A549 (cell line): Measurements from ENCODE around the gene NDUFAF5. TPM values are rescaled to one million over a fixed set of nuclear protein-coding genes. Genes with fewer than 3 reads are reported as not detected.
A peak's percentile ranks its signal among the peaks of the same experiment; 100 is the strongest.

Experiments used
- ATAC-seq, 2 experiments: fragments of 200-7000 bp in 1 of 2; fragments of >200 bp in 1 of 2; cut with Nextera tagmentation in 1 of 2; cut with Tn5 transposase in 1 of 2; 3 replicates each; pipeline versions ENCODE4 v1.8.0 to v1.9.1; 2018 to 2020; ENCODE audit warnings: mild to moderate bottlenecking in 1 of 2, moderate library complexity in 1 of 2
- CTCF ChIA-PET: fragments of 300-600 bp; sonication (Branson Sonifier 250); formaldehyde crosslinking; extraction: SDS; loops from one replicate; lab custom pipeline; 2021; ENCODE audit warnings: antibody characterized with exemption, inconsistent platforms; lab: Yijun Ruan, JAX
- POLR2A ChIA-PET: fragments of 350-600 bp; formaldehyde crosslinking; extraction: SDS; loops from one replicate; lab custom pipeline; 2021; ENCODE audit warnings: antibody characterized with exemption, inconsistent platforms; lab: Yijun Ruan, JAX
- DNase-seq, 2 experiments: peaks; one replicate each; pipeline versions ENCODE4 v3.0.0 to v3.0.0-alpha.2; 2011 to 2016; ENCODE audit warnings: low read depth in 1 of 2, low spot score in 1 of 2
- FAIRE-seq: peaks from 2 replicates; lab custom pipeline; 2011; peaks lifted over from hg19 to GRCh38; lab: Jason Lieb, UNC
- H3K27ac ChIP-seq, 2 experiments: fragments of >200 bp; sonication (Bioruptor Twin); formaldehyde crosslinking; 3 replicates each; pipeline ENCODE4 v1.5.1; 2016 to 2017
- H3K4me1 ChIP-seq: fragments of >200 bp; sonication (Bioruptor Twin); formaldehyde crosslinking; 3 replicates; pipeline ENCODE4 v1.6.1; 2016
- H3K4me2 ChIP-seq: fragments of >200 bp; sonication (Bioruptor Twin); formaldehyde crosslinking; 3 replicates; pipeline ENCODE4 v1.6.1; 2016
- H3K4me3 ChIP-seq: fragments of >200 bp; sonication (Bioruptor Twin); formaldehyde crosslinking; 3 replicates; pipeline ENCODE4 v1.5.1; 2016
- H3K9me3 ChIP-seq: fragments of >200 bp; sonication (Bioruptor Twin); formaldehyde crosslinking; 3 replicates; pipeline ENCODE4 v1.6.1; 2016
- BHLHE40 ChIP-seq: IDR thresholded peaks from 2 replicates; pipeline ENCODE4 v1.6.1; 2012; ENCODE audit warnings: low read depth, low read length, inconsistent platforms
- CBX8 ChIP-seq: fragments of 200-600 bp; sonication (generic); IDR thresholded peaks from 2 replicates; pipeline ENCODE4 v1.6.1; 2016
- CEBPB ChIP-seq, 2 experiments: fragments of >200 bp in 1 of 2; sonication (Bioruptor Twin) in 1 of 2; formaldehyde crosslinking in 1 of 2; IDR thresholded peaks; 2 replicates each; pipeline ENCODE4 v1.6.1; 2012 to 2016
- CHD2 ChIP-seq: fragments of 150-350 bp; IDR thresholded peaks from 2 replicates; pipeline ENCODE4 v1.6.1; 2014; ENCODE audit warnings: low read length; ENCODE audit not compliant: partially characterized antibody
- CHD4 ChIP-seq: fragments of 200-600 bp; sonication (generic); IDR thresholded peaks from 2 replicates; pipeline ENCODE4 v1.6.1; 2016; ENCODE audit warnings: antibody characterized with exemption, mild to moderate bottlenecking, borderline replicate concordance
- EHF ChIP-seq: fragments of 250-450 bp; sonication (Bioruptor Pico); IDR thresholded peaks from 2 replicates; pipeline ENCODE4 v1.5.0; 2020; ENCODE audit warnings: mild to moderate bottlenecking
- EHMT2 ChIP-seq: fragments of 200-600 bp; sonication (generic); IDR thresholded peaks from 2 replicates; pipeline ENCODE4 v1.6.1; 2016; ENCODE audit warnings: antibody characterized with exemption, low read depth, mild to moderate bottlenecking, moderate library complexity
- EP300 ChIP-seq, 2 experiments: fragments of >200 bp; sonication (Bioruptor Twin); formaldehyde crosslinking; IDR thresholded peaks; 2 replicates in 1 of 2; 3 replicates in 1 of 2; pipeline ENCODE4 v1.6.1; 2016 to 2017
- FOXS1 ChIP-seq: fragments of 250-450 bp; sonication (Bioruptor Pico); IDR thresholded peaks from 2 replicates; pipeline ENCODE4 v1.5.0; 2020; ENCODE audit warnings: mild to moderate bottlenecking, moderate library complexity
- GATA3 ChIP-seq: IDR thresholded peaks from 2 replicates; pipeline ENCODE4 v1.6.1; 2012; ENCODE audit warnings: borderline replicate concordance
- HDAC2 ChIP-seq: fragments of 200-600 bp; sonication (generic); IDR thresholded peaks from 2 replicates; pipeline ENCODE4 v1.6.1; 2016
- HOXB13 ChIP-seq: fragments of 250-450 bp; sonication (Bioruptor Pico); IDR thresholded peaks from 2 replicates; pipeline ENCODE4 v1.5.0; 2020; ENCODE audit warnings: low read depth, mild to moderate bottlenecking, moderate library complexity
- HOXB5 ChIP-seq: fragments of 250-450 bp; sonication (Bioruptor Pico); IDR thresholded peaks from 2 replicates; pipeline ENCODE4 v1.5.0; 2020; ENCODE audit warnings: mild to moderate bottlenecking, moderate library complexity
- JUN ChIP-seq, 2 experiments: fragments of >200 bp; sonication (Bioruptor Twin); formaldehyde crosslinking; IDR thresholded peaks; 2 replicates in 1 of 2; 3 replicates in 1 of 2; pipeline ENCODE4 v1.6.1; 2016 to 2017
- JUNB ChIP-seq: fragments of >200 bp; sonication (Bioruptor Twin); formaldehyde crosslinking; IDR thresholded peaks from 2 replicates; pipeline ENCODE4 v1.6.1; 2016
- KDM1A ChIP-seq: fragments of 200-600 bp; sonication (generic); IDR thresholded peaks from 2 replicates; pipeline ENCODE4 v1.6.1; 2016; ENCODE audit warnings: low read depth, mild to moderate bottlenecking
- MYC ChIP-seq: IDR thresholded peaks from 2 replicates; pipeline ENCODE4 v1.6.1; 2012; ENCODE audit warnings: mild to moderate bottlenecking, inconsistent platforms, low read length, improper control_type of control experiment, borderline replicate concordance
- NPAS2 ChIP-seq: fragments of 250-450 bp; sonication (Bioruptor Pico); IDR thresholded peaks from 2 replicates; pipeline ENCODE4 v1.8.0; 2022; ENCODE audit warnings: mild to moderate bottlenecking, moderate library complexity, borderline replicate concordance
- PHF8 ChIP-seq: fragments of 200-600 bp; sonication (generic); IDR thresholded peaks from 2 replicates; pipeline ENCODE4 v1.6.1; 2016; ENCODE audit warnings: low read depth, mild to moderate bottlenecking, antibody characterized with exemption, moderate library complexity, borderline replicate concordance
- POLR2A ChIP-seq: IDR thresholded peaks from 2 replicates; pipeline ENCODE4 v1.6.1; 2012; ENCODE audit warnings: mild to moderate bottlenecking, low read length
- RFX5 ChIP-seq: fragments of 450-650 bp; IDR thresholded peaks from 2 replicates; pipeline ENCODE4 v1.7.1; 2014; ENCODE audit warnings: antibody characterized with exemption, mild to moderate bottlenecking, moderate library complexity
- RNF2 ChIP-seq: fragments of 200-600 bp; sonication (generic); IDR thresholded peaks from 2 replicates; pipeline ENCODE4 v1.6.1; 2016; ENCODE audit warnings: low read depth, mild to moderate bottlenecking, antibody characterized with exemption, moderate library complexity, borderline replicate concordance
- SMC3 ChIP-seq: fragments of >200 bp; sonication (Bioruptor Twin); formaldehyde crosslinking; IDR thresholded peaks from 3 replicates; pipeline ENCODE4 v1.6.1; 2018; ENCODE audit warnings: inconsistent platforms
- SREBF2 ChIP-seq: fragments of 450-650 bp; IDR thresholded peaks from 2 replicates; pipeline ENCODE4 v1.6.1; 2014; ENCODE audit warnings: mild to moderate bottlenecking, moderate library complexity
- TFCP2L1 ChIP-seq: fragments of 250-450 bp; sonication (Bioruptor Pico); IDR thresholded peaks from 2 replicates; pipeline ENCODE4 v1.5.0; 2021; ENCODE audit warnings: mild to moderate bottlenecking
- TP53 ChIP-seq: fragments of 250-450 bp; sonication (Bioruptor Pico); IDR thresholded peaks from 2 replicates; pipeline ENCODE4 v1.5.0; 2021; ENCODE audit warnings: mild to moderate bottlenecking, moderate library complexity
- ZFP36 ChIP-seq: fragments of 450-650 bp; IDR thresholded peaks from 2 replicates; pipeline ENCODE4 v1.6.1; 2014; ENCODE audit warnings: borderline replicate concordance; ENCODE audit not compliant: partially characterized antibody
- ZNF302 ChIP-seq: fragments of 250-450 bp; sonication (Bioruptor Pico); IDR thresholded peaks from 2 replicates; pipeline ENCODE4 v1.9.0; 2021; ENCODE audit warnings: inconsistent platforms, mild to moderate bottlenecking, moderate library complexity
- WGBS: methylation state at CpG from one replicate; pipeline ENCODE4 v1.1.6; 2017; ENCODE audit errors: missing lambda C conversion rate; 5-methylcytosine and 5-hydroxymethylcytosine counted together
- polyA plus RNA-seq, 4 experiments: library from polyadenylated mRNA; depleted of rRNA in 3 of 4; stranded (reverse); fragments of >200 nt; fragmentation: RNase III in 1 of 4; extraction: RNeasy Plus Mini Kit Qiagen cat#74134 plus additional on column Dnase treatment in 1 of 4; gene quantifications; 2 replicates in 3 of 4; 3 replicates in 1 of 4; pipeline ENCODE4 v1.2.3, GENCODE V29; 2011 to 2017
- TF ChIP-seq, protein P1 (sequence below): fragments of >200 bp; sonication (Bioruptor Twin); formaldehyde crosslinking; IDR thresholded peaks from 3 replicates; pipeline ENCODE4 v1.6.1; 2016
- TF ChIP-seq, protein P2 (sequence below): IDR thresholded peaks from 2 replicates; pipeline ENCODE4 v1.6.1; 2012
- TF ChIP-seq, protein P3 (sequence below): fragments of >200 bp; sonication (Bioruptor Twin); formaldehyde crosslinking; IDR thresholded peaks from 2 replicates; pipeline ENCODE4 v1.6.1; 2016
- TF ChIP-seq, protein P4 (sequence below): IDR thresholded peaks from 2 replicates; pipeline ENCODE4 v1.6.1; 2012; ENCODE audit warnings: low read depth, borderline replicate concordance

NDUFAF5 gene
- polyA plus RNA-seq, 2 of the 4 experiments (the other 2 are of a cell fraction) = 29.2 to 53.5 TPM

DNA sequence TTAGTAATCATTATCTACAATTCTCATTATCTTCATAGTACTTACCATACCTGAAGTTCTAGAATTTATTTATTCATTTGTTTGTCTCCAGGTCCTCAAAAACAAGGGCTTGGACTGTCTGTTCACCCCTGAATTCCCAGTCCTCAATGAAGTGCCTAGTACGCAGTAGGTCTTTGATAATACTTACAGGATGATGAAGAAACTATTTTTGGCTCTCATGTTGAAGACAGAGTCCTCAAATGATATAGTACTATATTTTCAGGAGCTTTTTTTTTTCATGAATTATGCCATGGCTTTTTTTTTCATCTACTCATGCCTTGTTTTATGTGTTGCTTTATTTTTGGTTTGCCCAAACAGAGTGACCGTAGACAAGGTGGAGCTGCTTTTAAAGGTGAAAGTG is 66.5 kb downstream of the NDUFAF5 start:
- no peak overlapping the region for H3K4me2 ChIP-seq
- H3K27ac ChIP-seq = no peak overlapping the region
- H3K4me1 ChIP-seq = no peaks in the 10 kb centered on the region
- ChIA-PET CTCF (no interaction called here), POLR2A (no interaction called here)
- 22% methylated on average over 2 of the region's 2 CpGs for WGBS
- ATAC-seq (no peak), FAIRE-seq (no peak), DNase-seq (no peak)
- no peaks in the 10 kb centered on the region for H3K9me3 ChIP-seq
- no peak overlapping the region for H3K4me3 ChIP-seq
- TF ChIP-seq KDM1A = no peak
- TF ChIP-seq JUNB = no peak
- no peak for TF ChIP-seq ZFP36
- TF ChIP-seq HDAC2 = no peak
- no peak for TF ChIP-seq TP53 (CRISPR knock-in tag)
- TF ChIP-seq EHF = no peak
- TF ChIP-seq SMC3 = no peak
- TF ChIP-seq, protein P1, sequence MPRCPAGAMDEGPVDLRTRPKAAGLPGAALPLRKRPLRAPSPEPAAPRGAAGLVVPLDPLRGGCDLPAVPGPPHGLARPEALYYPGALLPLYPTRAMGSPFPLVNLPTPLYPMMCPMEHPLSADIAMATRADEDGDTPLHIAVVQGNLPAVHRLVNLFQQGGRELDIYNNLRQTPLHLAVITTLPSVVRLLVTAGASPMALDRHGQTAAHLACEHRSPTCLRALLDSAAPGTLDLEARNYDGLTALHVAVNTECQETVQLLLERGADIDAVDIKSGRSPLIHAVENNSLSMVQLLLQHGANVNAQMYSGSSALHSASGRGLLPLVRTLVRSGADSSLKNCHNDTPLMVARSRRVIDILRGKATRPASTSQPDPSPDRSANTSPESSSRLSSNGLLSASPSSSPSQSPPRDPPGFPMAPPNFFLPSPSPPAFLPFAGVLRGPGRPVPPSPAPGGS = no peak
- no peak for TF ChIP-seq SREBF2
- no peak for TF ChIP-seq JUN (IDR thresholded peaks at IDR 0.05)
- TF ChIP-seq TFCP2L1 (CRISPR knock-in tag) = no peak
- no peak for TF ChIP-seq GATA3
- no peak for TF ChIP-seq CBX8
- TF ChIP-seq PHF8 = no peak
- TF ChIP-seq CEBPB (IDR thresholded peaks at IDR 0.05) = no peak
- no peak for TF ChIP-seq EHMT2
- TF ChIP-seq, protein P2, sequence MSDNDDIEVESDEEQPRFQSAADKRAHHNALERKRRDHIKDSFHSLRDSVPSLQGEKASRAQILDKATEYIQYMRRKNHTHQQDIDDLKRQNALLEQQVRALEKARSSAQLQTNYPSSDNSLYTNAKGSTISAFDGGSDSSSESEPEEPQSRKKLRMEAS = no peak
- no peak for TF ChIP-seq HOXB5 (CRISPR knock-in tag)
- TF ChIP-seq RFX5 = no peak
- no peak for TF ChIP-seq NPAS2 (CRISPR knock-in tag)

DNA sequence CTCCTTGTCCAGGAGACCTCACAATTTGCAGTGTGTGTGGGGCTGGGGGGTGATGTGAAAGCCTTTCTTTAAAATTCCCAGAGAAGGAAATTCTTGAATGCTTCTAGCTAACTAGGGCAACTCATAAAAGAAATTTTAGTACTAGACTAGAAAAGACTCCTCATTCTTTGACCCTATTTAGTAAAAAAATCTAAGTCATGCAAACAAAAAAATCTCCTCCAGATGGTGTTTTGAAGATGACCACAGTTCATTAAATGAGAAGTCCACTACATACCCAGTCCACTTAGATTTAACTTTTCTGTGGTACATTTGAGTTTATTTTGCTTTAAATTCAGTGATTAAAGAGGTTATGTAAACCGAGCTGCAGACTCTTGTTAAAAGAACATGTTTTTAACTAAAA is 67.5 kb downstream of the NDUFAF5 start:
- ATAC-seq (no peak), DNase-seq (no peak), FAIRE-seq (peak; percentile 54)
- H3K4me1 ChIP-seq = no peaks in the 10 kb centered on the region
- no peaks in the 10 kb centered on the region for H3K9me3 ChIP-seq
- no peak overlapping the region for H3K27ac ChIP-seq
- no peak for TF ChIP-seq SREBF2
- CTCF ChIA-PET = no interaction called here
- no peak overlapping the region for H3K4me2 ChIP-seq
- WGBS = 0% methylated on average over 1 of the region's 1 CpG
- POLR2A ChIA-PET = no interaction called here
- no peak overlapping the region for H3K4me3 ChIP-seq

DNA sequence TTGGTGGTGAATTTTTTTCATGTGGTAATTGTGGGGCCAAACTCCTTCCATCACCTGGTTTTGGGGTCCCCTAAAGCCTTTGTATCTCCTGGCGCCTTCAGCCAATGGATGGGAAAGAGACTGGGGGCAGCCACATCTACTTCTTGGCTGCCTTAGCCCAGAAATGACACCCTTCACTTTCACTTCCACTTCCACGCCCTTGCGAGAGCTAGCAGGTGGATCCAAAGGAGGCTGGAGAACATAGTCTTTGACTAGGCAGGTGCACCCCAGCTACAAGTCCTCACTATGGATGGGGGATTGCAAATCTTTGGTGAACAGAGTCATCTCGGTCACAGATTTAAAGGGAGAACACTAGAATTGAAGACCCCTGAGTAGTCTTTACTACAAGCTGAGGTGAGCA is 70.8 kb downstream of the NDUFAF5 start:
- H3K4me2 ChIP-seq = no peak overlapping the region
- ATAC-seq = no peak
- WGBS = 30% methylated on average over 4 of the region's 4 CpGs
- TF ChIP-seq BHLHE40 = no peak
- no peak for TF ChIP-seq ZNF302 (CRISPR knock-in tag)
- TF ChIP-seq HOXB13 = no peak
- no peak for TF ChIP-seq GATA3
- TF ChIP-seq, protein P3, sequence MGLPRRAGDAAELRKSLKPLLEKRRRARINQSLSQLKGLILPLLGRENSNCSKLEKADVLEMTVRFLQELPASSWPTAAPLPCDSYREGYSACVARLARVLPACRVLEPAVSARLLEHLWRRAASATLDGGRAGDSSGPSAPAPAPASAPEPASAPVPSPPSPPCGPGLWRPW = no peak
- TF ChIP-seq HOXB5 (CRISPR knock-in tag) = no peak
- TF ChIP-seq, protein P4, sequence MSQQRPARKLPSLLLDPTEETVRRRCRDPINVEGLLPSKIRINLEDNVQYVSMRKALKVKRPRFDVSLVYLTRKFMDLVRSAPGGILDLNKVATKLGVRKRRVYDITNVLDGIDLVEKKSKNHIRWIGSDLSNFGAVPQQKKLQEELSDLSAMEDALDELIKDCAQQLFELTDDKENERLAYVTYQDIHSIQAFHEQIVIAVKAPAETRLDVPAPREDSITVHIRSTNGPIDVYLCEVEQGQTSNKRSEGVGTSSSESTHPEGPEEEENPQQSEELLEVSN = no peak
- TF ChIP-seq MYC = no peak
- TF ChIP-seq EP300 (IDR thresholded peaks at IDR 0.05) = no peak
- no peak for TF ChIP-seq RNF2
- no peak for TF ChIP-seq CHD2
- no peak for TF ChIP-seq FOXS1 (CRISPR knock-in tag)
- TF ChIP-seq EHF = no peak
- no peak for TF ChIP-seq CHD4
- no peak for TF ChIP-seq PHF8
- TF ChIP-seq POLR2A = no peak
- TF ChIP-seq KDM1A = no peak
- no peak for TF ChIP-seq SREBF2
- TF ChIP-seq RFX5 = no peak
- no peak for DNase-seq
- H3K9me3 ChIP-seq = no peaks in the 10 kb centered on the region
- H3K27ac ChIP-seq = no peak overlapping the region
- no peak overlapping the region for H3K4me3 ChIP-seq
- no peaks in the 10 kb centered on the region for H3K4me1 ChIP-seq
- POLR2A ChIA-PET = no interaction called here
- CTCF ChIA-PET = interaction anchor here (1.2 kb wide), 1 partner anchor 8 kb away, joined by 5 read pairs; no protein-coding TSS in a partner anchor
- no peak for FAIRE-seq
